ENCODE results near the gene IGF2BP2.

DNA sequence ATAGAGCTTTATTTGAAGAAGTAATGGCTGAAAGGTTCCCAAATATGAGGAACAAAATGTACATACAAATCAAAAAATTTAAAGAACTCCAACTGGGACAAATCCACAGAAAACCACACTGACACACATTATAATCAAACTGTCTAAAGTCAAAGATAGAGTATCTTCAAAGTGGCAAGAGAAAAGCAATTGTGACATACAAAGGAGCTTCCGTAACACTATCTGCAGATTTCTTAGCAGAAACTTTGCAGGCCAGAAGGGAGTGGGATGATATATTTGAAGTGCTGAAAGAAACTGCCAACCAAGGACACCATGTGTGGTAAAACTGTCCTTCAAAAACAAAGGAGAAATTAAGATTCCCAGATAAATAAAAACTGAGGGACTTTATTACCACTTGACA lies 146.8 kb downstream of the IGF2BP2 start:
- TF ChIP-seq, protein P1, sequence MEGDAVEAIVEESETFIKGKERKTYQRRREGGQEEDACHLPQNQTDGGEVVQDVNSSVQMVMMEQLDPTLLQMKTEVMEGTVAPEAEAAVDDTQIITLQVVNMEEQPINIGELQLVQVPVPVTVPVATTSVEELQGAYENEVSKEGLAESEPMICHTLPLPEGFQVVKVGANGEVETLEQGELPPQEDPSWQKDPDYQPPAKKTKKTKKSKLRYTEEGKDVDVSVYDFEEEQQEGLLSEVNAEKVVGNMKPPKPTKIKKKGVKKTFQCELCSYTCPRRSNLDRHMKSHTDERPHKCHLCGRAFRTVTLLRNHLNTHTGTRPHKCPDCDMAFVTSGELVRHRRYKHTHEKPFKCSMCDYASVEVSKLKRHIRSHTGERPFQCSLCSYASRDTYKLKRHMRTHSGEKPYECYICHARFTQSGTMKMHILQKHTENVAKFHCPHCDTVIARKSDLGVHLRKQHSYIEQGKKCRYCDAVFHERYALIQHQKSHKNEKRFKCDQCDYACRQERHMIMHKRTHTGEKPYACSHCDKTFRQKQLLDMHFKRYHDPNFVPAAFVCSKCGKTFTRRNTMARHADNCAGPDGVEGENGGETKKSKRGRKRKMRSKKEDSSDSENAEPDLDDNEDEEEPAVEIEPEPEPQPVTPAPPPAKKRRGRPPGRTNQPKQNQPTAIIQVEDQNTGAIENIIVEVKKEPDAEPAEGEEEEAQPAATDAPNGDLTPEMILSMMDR (conservative IDR thresholded peaks at IDR 0.05): no peak
- no peak for TF ChIP-seq ZFX (IDR thresholded peaks at IDR 0.05)
